Keratinocyte (primary cell): ENCODE measurements around the gene DEXI.

Source experiments
- CTCF ChIP-seq, 3 experiments: IDR thresholded peaks in 1 of 3; conservative IDR thresholded peaks in 1 of 3; optimal IDR thresholded peaks in 1 of 3; 2 replicates in 2 of 3; 3 replicates in 1 of 3; pipeline versions ENCODE3 to v1.5.1; 2011; ENCODE audit warnings: low read length in 3 of 3, mild to moderate bottlenecking in 3 of 3, moderate library complexity in 2 of 3, control low read depth in 1 of 3, inconsistent platforms in 1 of 3; ENCODE audit not compliant: insufficient read depth in 2 of 3; ENCODE audit errors: extremely low read depth in 1 of 3
- EZH2 ChIP-seq: IDR thresholded peaks from one replicate; pipeline ENCODE4 v1.6.1; 2012; ENCODE audit warnings: inconsistent platforms, mild to moderate bottlenecking, low read length, moderate library complexity

GRCh38 chr16:10931977-10932632 is 10.2 kb downstream of the DEXI start:
- TF ChIP-seq CTCF (optimal IDR thresholded peaks at IDR 0.05 in 1 of 3, IDR thresholded peaks at IDR 0.05 in 1 of 3, conservative IDR thresholded peaks at IDR 0.05 in 1 of 3; ENCODE audit: extremely low read depth in 1 of 3, insufficient read depth in 2 of 3, low read length in 3 of 3): no peak
- TF ChIP-seq EZH2: no peak
